Hair follicular keratinocyte (primary cell): ENCODE data around the gene USF3. TPM values are rescaled to one million over a fixed set of nuclear protein-coding genes. Genes with fewer than 3 reads are reported as not detected.

Experiments
- total RNA-seq: library from RNA; depleted of rRNA; stranded (reverse); fragments of >200 nt; gene quantifications from 2 replicates; pipeline ENCODE4 v1.2.3, GENCODE V29; 2015

Gene USF3
- total RNA-seq: 5.7 and 8.4 TPM in 2 replicates

GRCh38 chr3:113695786-113696645 lies at the start of gene USF3:
USF3 (minus strand) TSS chr3:113696642; CDS start chr3:113674878, 21,764 bp downstream.

DNA sequence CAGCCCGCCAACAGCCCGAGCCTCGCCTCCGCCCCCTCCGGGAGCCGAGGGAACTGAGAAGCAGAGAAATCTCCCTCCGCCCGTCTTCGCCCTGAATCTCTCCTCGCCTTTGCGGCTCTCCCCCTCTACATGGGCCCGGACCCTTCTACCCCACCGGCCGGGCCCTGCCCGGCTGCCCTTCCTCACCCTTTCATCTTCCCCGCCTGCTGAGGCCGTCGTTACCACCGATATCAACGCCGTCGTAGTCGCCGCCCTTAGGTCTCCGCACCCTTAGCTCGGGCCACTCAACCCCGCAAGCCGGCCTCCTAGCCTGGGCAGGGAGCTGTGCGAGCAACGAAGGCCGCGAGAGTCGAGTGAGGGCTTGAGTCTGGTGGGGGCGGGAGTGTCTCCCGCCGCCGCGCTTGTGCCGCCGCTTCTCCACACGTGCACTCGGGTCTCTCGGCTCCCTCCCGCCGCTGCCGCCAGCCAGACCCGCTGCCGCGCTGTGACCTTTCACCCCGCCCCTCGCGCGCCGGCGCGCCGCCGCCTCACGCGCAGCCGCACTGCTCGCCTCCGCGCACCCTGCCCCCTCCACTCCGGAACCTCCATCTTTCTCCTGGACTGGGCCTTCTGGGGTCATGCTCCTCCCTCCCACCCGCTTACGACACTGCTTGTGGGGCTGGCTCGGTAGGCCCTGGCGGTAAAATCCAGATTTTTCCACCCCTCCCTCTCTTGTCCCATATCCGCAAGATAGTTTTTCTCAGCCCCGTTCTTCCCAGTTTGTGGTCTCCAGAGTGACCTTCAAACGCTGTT lies 49.5 kb upstream of the USF3 start, which contains the start of gene NAA50:
Gene NAA50 (minus strand): TSS at position 494 of the 792 bp plus-strand sequence. CDS start 300 bp downstream, at position 194.

Other genes starting within 250 kb of the USF3 start
- gene SPICE1, start 181.5 kb downstream of the USF3 start, total RNA-seq: 5.8 and 11.5 TPM in 2 replicates
- under 0.01 and 0.04 TPM in 2 replicates for gene SIDT1, start 164.1 kb downstream of the USF3 start, total RNA-seq
- 149 and 151 TPM in 2 replicates for gene NAA50, start 49.6 kb upstream of the USF3 start, total RNA-seq
- 34.0 and 38.8 TPM in 2 replicates for gene ATP6V1A, start 50.4 kb upstream of the USF3 start, total RNA-seq
- gene GRAMD1C, start 142.1 kb upstream of the USF3 start, total RNA-seq: 2.6 and 7.8 TPM in 2 replicates